Karpas-422 (cell line): ENCODE results near the gene HK1. TPM values are rescaled to one million over a fixed set of nuclear protein-coding genes. Genes with fewer than 3 reads are reported as not detected.

Experiments used
- DNase-seq: peaks from one replicate; pipeline ENCODE4 v3.0.0-alpha.2; 2015
- H2AFZ ChIP-seq: fragments of 200-600 bp; sonication (generic); 2 replicates; pipeline ENCODE4 v1.6.1; 2014; ENCODE audit warnings: antibody characterized with exemption, low read length, mixed read lengths
- H3K27ac ChIP-seq: fragments of 200-600 bp; sonication (generic); 2 replicates; pipeline ENCODE4 v1.5.1; 2014; ENCODE audit warnings: mild to moderate bottlenecking, low read length, moderate library complexity
- H3K27me3 ChIP-seq: fragments of 200-600 bp; sonication (generic); 2 replicates; pipeline ENCODE4 v1.6.1; 2014; ENCODE audit warnings: low read length, mixed read lengths
- H3K36me3 ChIP-seq: fragments of 200-600 bp; sonication (generic); 2 replicates; pipeline ENCODE4 v1.6.1; 2014; ENCODE audit warnings: low read length, mixed read lengths; ENCODE audit not compliant: insufficient read depth
- H3K4me1 ChIP-seq: fragments of 200-600 bp; sonication (generic); 2 replicates; pipeline ENCODE4 v1.6.1; 2014; ENCODE audit warnings: mild to moderate bottlenecking, low read length, mixed read lengths
- H3K4me2 ChIP-seq: fragments of 200-600 bp; sonication (generic); 2 replicates; pipeline ENCODE4 v1.6.1; 2014; ENCODE audit warnings: low read length, low read depth, mild to moderate bottlenecking; ENCODE audit not compliant: poor library complexity, severe bottlenecking
- H3K4me3 ChIP-seq: fragments of 200-600 bp; sonication (generic); 2 replicates; pipeline ENCODE4 v1.5.1; 2014; ENCODE audit warnings: mild to moderate bottlenecking, antibody characterized with exemption, low read length, mixed read lengths
- H3K79me2 ChIP-seq: fragments of 200-600 bp; sonication (generic); 2 replicates; pipeline ENCODE4 v1.6.1; 2014; ENCODE audit warnings: mild to moderate bottlenecking, low read length, mixed read lengths
- H3K9ac ChIP-seq: fragments of 200-600 bp; sonication (generic); 2 replicates; pipeline ENCODE4 v1.6.0; 2014; ENCODE audit warnings: low read length
- H3K9me2 ChIP-seq: fragments of 200-600 bp; sonication (generic), shearing (Covaris generic); replicated peaks from 2 replicates; pipeline ENCODE4 v1.6.0; 2014; ENCODE audit warnings: mild to moderate bottlenecking, low read length, moderate library complexity; ENCODE audit not compliant: insufficient read depth
- H3K9me3 ChIP-seq: fragments of 300-700, 200-600 bp; sonication (generic); 2 replicates; pipeline ENCODE4 v1.6.1; 2014; ENCODE audit warnings: low read length, mixed read lengths
- H4K20me1 ChIP-seq: fragments of 200-600 bp; sonication (generic); 2 replicates; pipeline ENCODE4 v1.6.1; 2014; ENCODE audit warnings: mild to moderate bottlenecking, antibody characterized with exemption, low read length, low read depth; ENCODE audit not compliant: insufficient read depth
- total RNA-seq: library from RNA; depleted of rRNA; stranded (reverse); fragments of >200 nt; shearing (Covaris generic); gene quantifications from 2 replicates; pipeline ENCODE4 v1.2.3, GENCODE V29; 2014; ENCODE audit warnings: low replicate concordance

Gene HK1
- total RNA-seq, 1 experiment from 2014 or later = 54.6 TPM

- Histone ChIP-seq H3K27ac (0 out of 2 replicates have a peak overlapping the region, but pooled peaks have one; percentile 85), H3K36me3 (no peaks in the 10 kb centered on the region), H3K4me2 (peak overlapping the region; percentile 69), H3K9me3 (no peaks in the 10 kb centered on the region), H3K9me2 (no peaks in the 10 kb centered on the region), H3K4me1 (peaks cover 28% of the 10 kb centered on the region), H2AFZ (no peak overlapping the region), H3K9ac (no peak overlapping the region), H3K79me2 (peaks cover 29% of the 10 kb centered on the region), H3K4me3 (no peak overlapping the region), H4K20me1 (peaks cover 20% of the 10 kb centered on the region; the same call in 1 of the 2 replicates), H3K27me3 (no peaks in the 10 kb centered on the region)
- no peak for DNase-seq
These were observed 38.2 kb downstream of the HK1 start for GRCh38 chr10:69316313-69317059.

GRCh38 chr10:69317175-69317604 lies 38.9 kb downstream of the HK1 start:
- H3K4me2 ChIP-seq = peak overlapping the region; percentile 69
- H3K27me3 ChIP-seq = no peaks in the 10 kb centered on the region
- no peaks in the 10 kb centered on the region for H3K36me3 ChIP-seq
- peaks cover 22% of the 10 kb centered on the region; the same call in 1 of the 2 replicates for H4K20me1 ChIP-seq
- peak overlapping the region; percentile 78 for H3K4me3 ChIP-seq
- peak; percentile 88 for DNase-seq
- peaks cover 35% of the 10 kb centered on the region for H3K4me1 ChIP-seq
- peak overlapping the region; percentile 85 for H3K27ac ChIP-seq
- H3K9me3 ChIP-seq = no peaks in the 10 kb centered on the region
- H3K79me2 ChIP-seq = peaks cover 36% of the 10 kb centered on the region
- H2AFZ ChIP-seq = peak overlapping the region; percentile 90
- peak overlapping the region; percentile 89 for H3K9ac ChIP-seq
- H3K9me2 ChIP-seq = no peaks in the 10 kb centered on the region

GRCh38 chr10:69317626-69318105 lies 39.4 kb downstream of the HK1 start:
- peak overlapping the region; percentile 90 for H2AFZ ChIP-seq

GRCh38 chr10:69318106-69318866 lies 40.0 kb downstream of the HK1 start:
- peaks cover 47% of the 10 kb centered on the region for H3K79me2 ChIP-seq
- peak; percentile 96 for DNase-seq
- no peaks in the 10 kb centered on the region for H3K36me3 ChIP-seq
- H3K9ac ChIP-seq = peak overlapping the region; percentile 89
- peaks cover 42% of the 10 kb centered on the region for H3K4me1 ChIP-seq
- peaks cover 22% of the 10 kb centered on the region; the same call in 1 of the 2 replicates for H4K20me1 ChIP-seq
- no peaks in the 10 kb centered on the region for H3K9me3 ChIP-seq
- H2AFZ ChIP-seq = peak overlapping the region; percentile 90
- no peaks in the 10 kb centered on the region for H3K27me3 ChIP-seq
- H3K9me2 ChIP-seq = no peaks in the 10 kb centered on the region
- H3K4me3 ChIP-seq = peak overlapping the region; percentile 78
- peak overlapping the region; percentile 85 for H3K27ac ChIP-seq
- H3K4me2 ChIP-seq = peak overlapping the region; percentile 69

More at GRCh38 chr10:69317626-69318105, 39.4 kb downstream of the HK1 start:
- H3K9me2 ChIP-seq = no peaks in the 10 kb centered on the region
- peaks cover 40% of the 10 kb centered on the region for H3K79me2 ChIP-seq
- peak overlapping the region; percentile 89 for H3K9ac ChIP-seq
- peaks cover 22% of the 10 kb centered on the region; the same call in 1 of the 2 replicates for H4K20me1 ChIP-seq
- peak overlapping the region; percentile 85 for H3K27ac ChIP-seq
- DNase-seq = no peak
- H3K4me1 ChIP-seq = peaks cover 37% of the 10 kb centered on the region
- no peaks in the 10 kb centered on the region for H3K9me3 ChIP-seq
- no peaks in the 10 kb centered on the region for H3K36me3 ChIP-seq
- peak overlapping the region; percentile 78 for H3K4me3 ChIP-seq
- H3K27me3 ChIP-seq = no peaks in the 10 kb centered on the region
- peak overlapping the region; percentile 69 for H3K4me2 ChIP-seq

GRCh38 chr10:69318867-69319727 lies 40.8 kb downstream of the HK1 start:
- no peaks in the 10 kb centered on the region for H3K9me2 ChIP-seq
- peak; percentile 85 for DNase-seq
- peaks cover 50% of the 10 kb centered on the region for H3K4me1 ChIP-seq
- peak overlapping the region; percentile 69 for H3K4me2 ChIP-seq
- H3K27ac ChIP-seq = peak overlapping the region; percentile 63
- no peaks in the 10 kb centered on the region for H3K36me3 ChIP-seq
- H2AFZ ChIP-seq = no peak overlapping the region; the same call in 1 of the 2 replicates
- H3K4me3 ChIP-seq = peak overlapping the region; percentile 78
- peaks cover 22% of the 10 kb centered on the region; the same call in 1 of the 2 replicates for H4K20me1 ChIP-seq
- peak overlapping the region; percentile 89 for H3K9ac ChIP-seq
- no peaks in the 10 kb centered on the region for H3K27me3 ChIP-seq
- H3K79me2 ChIP-seq = peaks cover 55% of the 10 kb centered on the region
- H3K9me3 ChIP-seq = no peaks in the 10 kb centered on the region

GRCh38 chr10:69319841-69320316 lies 41.6 kb downstream of the HK1 start:
- Histone ChIP-seq H3K9ac (peak overlapping the region; percentile 89), H3K9me3 (no peaks in the 10 kb centered on the region), H3K4me1 (peaks cover 53% of the 10 kb centered on the region), H2AFZ (no peak overlapping the region), H4K20me1 (peaks cover 22% of the 10 kb centered on the region; the same call in 1 of the 2 replicates), H3K27me3 (no peaks in the 10 kb centered on the region), H3K79me2 (peaks cover 63% of the 10 kb centered on the region), H3K36me3 (no peaks in the 10 kb centered on the region), H3K4me3 (peak overlapping the region; percentile 78), H3K4me2 (peak overlapping the region; percentile 69), H3K9me2 (no peaks in the 10 kb centered on the region), H3K27ac (peak overlapping the region; percentile 63; the same call in 1 of the 2 replicates)
- DNase-seq = peak; percentile 57

- peak overlapping the region; percentile 63; the same call in 1 of the 2 replicates for H3K27ac ChIP-seq
- peaks cover 22% of the 10 kb centered on the region; the same call in 1 of the 2 replicates for H4K20me1 ChIP-seq
- H3K79me2 ChIP-seq = peaks cover 69% of the 10 kb centered on the region
- peak overlapping the region; percentile 78 for H3K4me3 ChIP-seq
- H3K4me2 ChIP-seq = peak overlapping the region; percentile 69
- H3K36me3 ChIP-seq = no peaks in the 10 kb centered on the region
- H3K9me2 ChIP-seq = no peaks in the 10 kb centered on the region
- peaks cover 53% of the 10 kb centered on the region for H3K4me1 ChIP-seq
- H2AFZ ChIP-seq = no peak overlapping the region
- no peaks in the 10 kb centered on the region for H3K9me3 ChIP-seq
- DNase-seq = no peak
- no peaks in the 10 kb centered on the region for H3K27me3 ChIP-seq
- H3K9ac ChIP-seq = peak overlapping the region; percentile 89
These were observed 42.2 kb downstream of the HK1 start for GRCh38 chr10:69320521-69320920.
